Activated CD8-positive, alpha-beta memory T cell treated with anti-CD3 and anti-CD28 coated beads, Interleukin-2, amount 10 ng/mL, durations not matched to agents 7 days and 5 days (primary cell): ENCODE results near the gene RAPGEF3. TPM values are rescaled to one million over a fixed set of nuclear protein-coding genes. Genes with fewer than 3 reads are reported as not detected.

Source experiments
- ATAC-seq: fragments of 150-1000 bp; cut with Tn5 transposase; one replicate; pipeline ENCODE4 v1.10.0; 2021; ENCODE audit warnings: moderate library complexity
- CTCF ChIA-PET: fragments of 350-600 bp; sonication (Branson Sonifier 250); formaldehyde crosslinking; loops from one replicate; lab custom pipeline; 2021; ENCODE audit warnings: antibody characterized with exemption; lab: Charles Lee
- DNase-seq: peaks from one replicate; pipeline ENCODE4 v3.0.0-alpha.2; 2020
- H3K27ac Mint-ChIP-seq: one replicate; pipeline ENCODE4 v1.8.0; 2021; ENCODE audit warnings: mild to moderate bottlenecking, mixed read lengths
- H3K27me3 Mint-ChIP-seq: one replicate; pipeline ENCODE4 v1.8.0; 2021; ENCODE audit warnings: mixed read lengths
- H3K36me3 Mint-ChIP-seq: one replicate; pipeline ENCODE4 v1.8.0; 2021; ENCODE audit warnings: mild to moderate bottlenecking, mixed read lengths
- H3K4me1 Mint-ChIP-seq: one replicate; pipeline ENCODE4 v1.8.0; 2021; ENCODE audit warnings: mixed read lengths
- H3K4me3 Mint-ChIP-seq: one replicate; pipeline ENCODE4 v1.8.0; 2021; ENCODE audit warnings: mild to moderate bottlenecking, moderate library complexity, mixed read lengths
- H3K9me3 Mint-ChIP-seq: one replicate; pipeline ENCODE4 v1.8.0; 2022; ENCODE audit warnings: low read depth, mixed read lengths
- total RNA-seq, 2 experiments: library from RNA; stranded (reverse); gene quantifications; one replicate each; pipeline ENCODE4 v1.2.3, GENCODE V29; 2021

Gene RAPGEF3
- total RNA-seq, 2 experiments from 2014 or later, result 1.5 to 1.9 TPM

DNA sequence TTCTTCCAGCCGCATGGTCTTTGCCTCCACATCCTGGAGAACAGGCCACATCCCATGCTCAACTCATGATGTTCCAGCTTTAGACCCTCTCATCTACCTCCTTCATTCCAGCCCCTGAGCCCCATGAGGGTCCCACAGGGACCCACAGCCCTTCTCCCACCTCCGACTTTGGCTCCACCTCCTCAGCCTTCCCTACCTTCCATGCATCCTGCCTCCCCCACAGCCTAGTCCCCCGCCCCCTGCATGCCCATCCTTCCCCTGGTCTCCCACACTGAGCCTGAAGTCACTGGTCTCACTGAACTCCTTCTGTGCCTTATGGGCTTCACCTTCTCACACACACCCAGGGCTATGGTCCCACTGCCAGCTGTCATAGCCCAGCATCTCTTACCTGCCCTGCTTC lies 9.8 kb downstream of the RAPGEF3 start:
- Mint-ChIP-seq H3K27me3 (peaks cover 23% of the 10 kb centered on the region), H3K4me1 (peaks cover 1% of the 10 kb centered on the region), H3K9me3 (no peaks in the 10 kb centered on the region), H3K27ac (no peak overlapping the region), H3K4me3 (no peak overlapping the region), H3K36me3 (no peaks in the 10 kb centered on the region)
- no peak for ATAC-seq
- no peak for DNase-seq
- CTCF ChIA-PET, result interaction anchor here (1.4 to 26.5 kb wide), 4 partner anchors 9 to 90 kb away, joined by 4 to 954 read pairs (median 158); partner anchors contain the start of genes RAPGEF3 and SLC48A1

DNA sequence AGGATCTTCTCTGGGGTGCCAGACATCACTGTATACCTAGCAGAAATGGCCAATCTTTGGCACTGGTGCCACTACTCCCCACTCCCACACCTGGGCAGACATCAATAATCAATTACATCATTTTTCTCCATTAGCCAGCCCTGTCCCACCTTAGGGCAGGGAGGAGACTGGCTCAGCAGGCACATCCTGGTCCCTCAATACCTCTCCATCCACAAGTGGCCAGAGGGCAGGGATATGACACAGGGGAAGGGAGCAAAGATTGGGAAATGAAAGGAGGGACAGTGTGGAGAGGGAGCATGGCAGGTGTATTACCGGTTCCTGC lies 10.2 kb downstream of the RAPGEF3 start:
- DNase-seq, result no peak
- H3K27ac Mint-ChIP-seq, result no peak overlapping the region

DNA sequence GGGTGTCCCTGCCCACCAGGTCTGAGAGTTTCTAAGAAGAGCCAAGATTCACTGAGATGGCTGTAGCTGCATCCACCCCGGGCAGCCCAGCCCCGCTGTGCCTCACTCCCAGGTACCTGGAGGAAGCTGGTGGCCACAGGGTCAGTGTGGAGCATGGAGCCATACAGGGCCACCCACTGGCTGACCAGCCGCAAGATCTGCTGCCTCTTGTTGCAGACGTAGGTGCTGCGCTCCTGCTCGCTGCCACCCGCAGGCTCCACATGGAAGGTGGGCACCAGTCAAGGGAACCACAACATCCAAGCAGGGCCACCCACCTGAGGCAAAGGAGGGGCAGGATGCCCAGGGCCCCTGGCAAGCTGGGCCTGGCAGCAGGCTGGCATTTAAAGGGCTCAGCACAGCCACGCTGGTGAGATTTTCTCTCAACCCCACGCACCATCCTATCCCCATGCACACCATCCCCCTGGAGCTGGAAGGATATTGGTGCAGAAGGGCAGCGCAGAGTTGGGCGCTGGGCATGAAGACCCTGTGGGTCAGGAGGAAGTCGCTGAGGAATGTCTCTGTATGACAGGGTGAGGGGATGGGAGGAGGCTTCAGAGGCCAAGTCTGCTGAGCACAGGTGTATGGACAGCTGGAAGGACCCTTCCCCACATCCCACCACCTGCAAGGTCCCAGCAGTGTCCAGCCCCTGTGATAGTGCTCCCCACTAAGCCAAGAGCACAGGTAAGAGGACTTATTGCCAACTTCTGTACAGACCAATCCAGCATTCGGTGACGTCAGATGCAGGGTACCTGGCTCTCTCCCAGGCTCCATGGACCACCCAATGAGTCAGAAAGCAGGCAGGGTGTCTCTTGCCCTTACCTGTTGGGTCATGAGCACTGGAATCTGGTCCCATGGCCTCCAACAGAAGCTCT lies 10.8 kb downstream of the RAPGEF3 start:
- Mint-ChIP-seq H3K27me3 (peaks cover 26% of the 10 kb centered on the region), H3K9me3 (no peaks in the 10 kb centered on the region), H3K4me3 (no peak overlapping the region), H3K36me3 (no peaks in the 10 kb centered on the region), H3K4me1 (no peaks in the 10 kb centered on the region), H3K27ac (no peak overlapping the region)
- DNase-seq, result no peak
- no peak for ATAC-seq
- CTCF ChIA-PET, result interaction anchor here (1.5 to 26.5 kb wide), 5 partner anchors 10 to 90 kb away, joined by 5 to 954 read pairs (median 8); partner anchors contain the start of genes RAPGEF3 and SLC48A1

More for the DNA sequence above, 10.2 kb downstream of the RAPGEF3 start:
- ATAC-seq, result no peak
- Mint-ChIP-seq H3K4me3 (no peak overlapping the region), H3K27me3 (peaks cover 26% of the 10 kb centered on the region), H3K4me1 (no peaks in the 10 kb centered on the region), H3K36me3 (no peaks in the 10 kb centered on the region), H3K9me3 (no peaks in the 10 kb centered on the region)
- CTCF ChIA-PET, result interaction anchor here (2.8 to 26.5 kb wide), 3 partner anchors 9 to 90 kb away, joined by 8 to 954 read pairs (median 309); partner anchors contain the start of genes RAPGEF3 and SLC48A1

DNA sequence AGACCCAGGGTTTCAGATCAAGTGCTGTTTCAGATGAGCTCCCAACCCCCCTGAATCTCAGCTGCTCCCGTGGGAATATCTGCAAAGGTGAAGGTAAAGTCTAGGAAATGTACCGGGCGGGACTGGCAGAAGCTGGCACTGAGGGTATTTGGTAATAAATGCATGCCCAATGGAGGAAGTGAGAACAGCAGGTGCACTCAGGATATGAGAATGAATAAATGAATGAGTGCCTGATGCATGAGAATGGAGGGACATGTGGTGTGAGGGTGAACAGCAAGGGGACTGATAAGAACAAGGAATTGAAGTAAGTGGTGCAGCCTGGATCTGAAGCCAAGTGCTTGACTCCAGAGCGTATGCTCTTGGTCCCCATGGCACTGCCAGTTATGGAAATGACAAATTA lies 11.6 kb downstream of the RAPGEF3 start:
- Mint-ChIP-seq H3K9me3 (no peaks in the 10 kb centered on the region), H3K27ac (no peak overlapping the region), H3K4me1 (peaks cover 5% of the 10 kb centered on the region), H3K4me3 (no peak overlapping the region), H3K27me3 (peaks cover 26% of the 10 kb centered on the region), H3K36me3 (no peaks in the 10 kb centered on the region)
- CTCF ChIA-PET, result interaction anchor here (1.5 to 26.5 kb wide), 5 partner anchors 11 to 91 kb away, joined by 5 to 954 read pairs (median 8); partner anchors contain the start of genes RAPGEF3 and SLC48A1
- DNase-seq (no peak), ATAC-seq (no peak)

DNA sequence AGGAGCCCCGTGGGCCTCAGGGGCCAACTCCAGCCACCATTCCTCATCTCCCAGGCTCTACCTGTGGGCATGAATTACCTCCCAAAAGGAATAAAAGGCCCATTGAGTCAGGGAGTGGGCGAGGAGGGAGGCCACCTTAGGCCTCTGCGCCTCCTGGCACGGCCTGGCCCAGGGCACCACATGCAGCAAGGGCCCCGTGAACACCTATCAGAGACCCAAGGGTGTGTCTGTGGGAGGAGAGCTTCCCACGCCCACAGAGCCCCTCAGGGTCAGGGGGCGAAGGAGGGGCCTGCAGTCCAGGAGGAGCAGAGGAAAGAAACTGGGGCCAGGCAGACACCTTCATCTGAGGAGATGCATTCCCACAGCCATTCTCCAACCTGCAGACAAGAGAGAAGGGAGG lies 12.2 kb downstream of the RAPGEF3 start:
- DNase-seq (no peak), ATAC-seq (no peak)
- no peaks in the 10 kb centered on the region for H3K9me3 Mint-ChIP-seq
- H3K27me3 Mint-ChIP-seq, result peaks cover 26% of the 10 kb centered on the region
- H3K36me3 Mint-ChIP-seq, result no peaks in the 10 kb centered on the region
- CTCF ChIA-PET, result interaction anchor here (1.5 to 26.5 kb wide), 5 partner anchors 11 to 92 kb away, joined by 5 to 954 read pairs (median 8); partner anchors contain the start of genes RAPGEF3 and SLC48A1
- H3K4me3 Mint-ChIP-seq, result no peak overlapping the region
- peaks cover 10% of the 10 kb centered on the region for H3K4me1 Mint-ChIP-seq
- no peak overlapping the region for H3K27ac Mint-ChIP-seq

DNA sequence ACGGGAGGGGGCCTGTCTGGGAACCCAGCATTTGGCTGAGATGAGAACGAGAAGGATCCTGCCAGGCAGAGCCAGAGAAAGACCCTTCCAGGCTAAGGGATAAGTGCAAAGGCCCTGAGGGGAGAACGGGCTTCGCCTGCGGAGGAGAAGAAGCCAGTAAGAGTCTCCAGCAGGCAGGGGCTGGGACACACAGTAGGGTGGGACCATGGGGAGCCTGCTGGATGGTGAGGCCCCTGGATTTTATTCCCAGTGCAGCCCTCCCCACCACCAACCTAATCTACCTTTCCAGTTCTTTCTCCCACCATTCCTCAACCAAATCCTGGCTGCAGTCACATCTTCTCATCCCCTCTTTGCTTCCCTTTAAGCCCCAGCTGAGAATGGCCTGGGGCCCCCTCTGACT lies 12.6 kb downstream of the RAPGEF3 start:
- no peak overlapping the region for H3K27ac Mint-ChIP-seq
- H3K4me3 Mint-ChIP-seq, result no peak overlapping the region

DNA sequence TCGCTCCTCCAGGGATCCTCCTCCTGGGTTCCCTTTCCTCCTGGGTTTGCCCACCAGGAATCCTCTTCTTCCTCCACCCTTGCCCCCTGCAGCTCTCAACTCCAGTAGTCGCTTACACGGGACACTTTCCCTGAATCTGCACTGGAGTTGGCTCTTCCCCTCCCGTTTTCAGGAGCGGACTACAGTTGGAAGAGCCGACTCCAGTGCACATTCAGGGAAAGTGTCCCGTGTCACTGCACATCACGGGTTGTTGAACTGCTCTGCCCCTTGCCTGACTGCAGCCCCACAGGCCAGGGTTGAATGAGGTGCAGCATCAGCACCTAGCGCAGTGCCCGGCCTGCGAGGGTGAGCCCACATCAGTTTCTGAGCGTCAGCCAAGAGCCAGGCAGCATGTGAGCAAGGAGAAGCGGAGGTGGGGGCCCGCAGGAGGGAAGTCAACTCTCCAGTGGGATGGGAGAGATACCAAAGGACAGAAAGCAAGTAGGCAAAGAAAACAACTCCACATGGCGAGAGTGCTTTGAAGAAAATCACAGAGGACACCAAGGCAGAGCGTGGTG lies 13.1 kb downstream of the RAPGEF3 start:
- peaks cover 14% of the 10 kb centered on the region for H3K4me1 Mint-ChIP-seq
- no peaks in the 10 kb centered on the region for H3K9me3 Mint-ChIP-seq
- peaks cover 26% of the 10 kb centered on the region for H3K27me3 Mint-ChIP-seq
- no peak overlapping the region for H3K4me3 Mint-ChIP-seq
- H3K27ac Mint-ChIP-seq, result no peak overlapping the region
- CTCF ChIA-PET, result interaction anchor here (2.1 to 26.5 kb wide), 5 partner anchors 12 to 92 kb away, joined by 7 to 954 read pairs (median 341); partner anchors contain the start of genes ENDOU, RAPGEF3 and SLC48A1
- ATAC-seq, result no peak
- DNase-seq, result no peak
- H3K36me3 Mint-ChIP-seq, result no peaks in the 10 kb centered on the region

More for the DNA sequence above, 12.6 kb downstream of the RAPGEF3 start:
- Mint-ChIP-seq H3K9me3 (no peaks in the 10 kb centered on the region), H3K36me3 (no peaks in the 10 kb centered on the region), H3K27me3 (peaks cover 26% of the 10 kb centered on the region), H3K4me1 (peaks cover 14% of the 10 kb centered on the region)
- ATAC-seq (no peak), DNase-seq (no peak)
- CTCF ChIA-PET, result interaction anchor here (1.8 to 26.5 kb wide), 5 partner anchors 12 to 92 kb away, joined by 8 to 954 read pairs (median 309); partner anchors contain the start of genes RAPGEF3 and SLC48A1

DNA sequence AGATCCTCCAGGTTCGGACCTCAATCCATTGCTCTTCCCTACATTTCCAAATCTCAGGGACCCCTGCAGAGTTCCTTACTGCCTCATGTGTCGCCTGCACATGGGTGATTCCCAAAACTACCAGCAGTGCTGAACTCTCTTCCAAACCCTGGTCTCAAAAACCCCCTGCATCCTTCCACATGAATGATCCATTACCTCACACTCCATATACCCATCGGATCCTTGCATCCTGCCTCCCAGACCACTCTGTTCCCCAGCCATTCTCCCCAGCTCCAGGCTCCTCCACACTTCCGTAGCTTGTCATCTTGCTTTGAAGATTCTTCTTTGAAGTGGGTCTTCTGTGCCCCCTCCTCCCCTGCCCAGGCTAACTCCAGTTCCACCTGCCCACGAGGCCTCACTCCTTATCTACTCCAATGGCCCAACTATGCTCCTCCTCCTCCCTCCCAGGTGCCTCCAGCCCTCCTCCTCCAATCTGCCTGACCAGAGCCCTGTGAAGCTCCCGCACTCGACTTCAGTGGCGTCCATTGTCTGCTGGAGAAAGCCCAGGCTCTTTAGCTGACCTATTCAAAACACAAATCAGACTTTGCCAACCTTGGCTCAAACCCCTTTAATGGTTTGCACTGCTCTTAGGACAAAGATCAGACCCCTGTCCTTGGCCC lies 13.8 kb downstream of the RAPGEF3 start:
- Mint-ChIP-seq H3K27ac (no peak overlapping the region), H3K4me3 (no peak overlapping the region), H3K27me3 (peaks cover 26% of the 10 kb centered on the region), H3K9me3 (no peaks in the 10 kb centered on the region), H3K4me1 (peaks cover 14% of the 10 kb centered on the region), H3K36me3 (no peaks in the 10 kb centered on the region)
- CTCF ChIA-PET, result interaction anchor here (0.7 to 26.5 kb wide), 21 partner anchors 9 to 205 kb away, joined by 3 to 954 read pairs (median 5); partner anchors contain the start of genes ENDOU, RAPGEF3 and SLC48A1
- no peak for DNase-seq
- no peak for ATAC-seq

DNA sequence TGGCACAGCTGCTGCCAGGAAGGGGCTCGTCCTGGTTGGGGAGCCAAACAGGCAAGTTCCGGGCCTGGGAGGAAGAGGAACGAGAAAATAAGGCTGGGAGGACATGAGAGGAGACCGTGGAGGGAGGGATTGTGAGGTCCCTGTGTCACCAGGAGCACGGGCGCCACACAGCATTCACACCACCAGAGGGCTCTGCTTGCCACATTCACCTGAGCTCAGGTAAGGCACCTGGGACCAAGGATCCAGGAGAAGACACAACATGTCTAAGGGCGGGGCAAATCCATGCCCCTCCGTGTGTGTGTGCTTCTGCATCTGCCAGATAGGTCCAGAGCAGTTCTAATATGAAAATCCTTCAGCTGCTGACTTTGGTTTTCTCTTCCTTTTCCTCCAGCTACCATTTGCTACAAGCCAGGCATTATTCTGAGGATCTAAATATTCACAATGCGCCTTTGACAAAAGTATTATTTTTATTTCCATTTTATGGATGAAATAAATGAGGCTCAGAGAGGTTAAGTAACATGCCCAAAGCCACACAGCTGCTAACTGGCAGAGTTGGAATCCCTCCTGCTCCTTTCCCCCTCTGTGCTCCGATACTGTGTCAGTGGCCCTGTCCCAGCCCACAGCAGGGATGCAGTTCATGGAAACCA lies 14.6 kb downstream of the RAPGEF3 start:
- Mint-ChIP-seq H3K4me3 (no peak overlapping the region), H3K27ac (no peak overlapping the region)

DNA sequence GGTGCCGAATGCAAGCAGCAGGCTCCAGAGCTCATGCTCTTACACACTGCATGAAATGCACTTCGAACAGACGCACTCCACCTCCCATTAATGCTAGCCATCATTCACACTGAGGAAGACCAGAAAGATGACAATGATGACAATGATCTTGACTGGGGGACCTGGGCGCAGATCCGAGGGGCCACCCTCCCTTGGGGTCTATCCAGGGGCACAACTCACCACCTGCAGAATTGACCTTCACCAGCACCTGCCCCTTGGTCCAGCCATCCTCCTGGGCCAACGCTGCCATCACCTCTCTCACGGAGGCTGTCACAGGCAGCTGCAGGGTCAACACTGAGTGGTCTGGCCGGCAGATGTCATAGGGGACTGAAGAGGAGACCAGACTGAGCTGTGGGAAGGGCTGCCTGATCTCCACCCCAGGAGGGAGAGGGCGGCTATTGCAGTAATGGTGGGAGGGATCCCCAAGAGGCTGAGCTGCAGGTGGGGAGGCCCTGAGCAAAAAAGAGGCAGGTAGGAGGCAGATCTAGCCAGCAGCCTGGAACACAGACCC lies 15.3 kb downstream of the RAPGEF3 start:
- H3K4me1 Mint-ChIP-seq, result peaks cover 14% of the 10 kb centered on the region
- H3K27me3 Mint-ChIP-seq, result peaks cover 26% of the 10 kb centered on the region
- H3K4me3 Mint-ChIP-seq, result no peak overlapping the region
- DNase-seq, result no peak
- H3K27ac Mint-ChIP-seq, result no peak overlapping the region
- CTCF ChIA-PET, result interaction anchor here (0.7 to 26.5 kb wide), 32 partner anchors 14 to 414 kb away, joined by 3 to 954 read pairs (median 8); partner anchors contain the start of genes ASB8, ENDOU, HDAC7 and RAPGEF3
- no peaks in the 10 kb centered on the region for H3K36me3 Mint-ChIP-seq
- no peak for ATAC-seq
- H3K9me3 Mint-ChIP-seq, result no peaks in the 10 kb centered on the region

More for the DNA sequence above, 14.6 kb downstream of the RAPGEF3 start:
- no peaks in the 10 kb centered on the region for H3K36me3 Mint-ChIP-seq
- DNase-seq (peak; percentile 62), ATAC-seq (no peak)
- no peaks in the 10 kb centered on the region for H3K9me3 Mint-ChIP-seq
- CTCF ChIA-PET, result interaction anchor here (0.7 to 26.5 kb wide), 27 partner anchors 8 to 205 kb away, joined by 3 to 954 read pairs (median 4); partner anchors contain the start of genes ENDOU, RAPGEF3 and SLC48A1
- H3K27me3 Mint-ChIP-seq, result peaks cover 26% of the 10 kb centered on the region
- peaks cover 14% of the 10 kb centered on the region for H3K4me1 Mint-ChIP-seq

DNA sequence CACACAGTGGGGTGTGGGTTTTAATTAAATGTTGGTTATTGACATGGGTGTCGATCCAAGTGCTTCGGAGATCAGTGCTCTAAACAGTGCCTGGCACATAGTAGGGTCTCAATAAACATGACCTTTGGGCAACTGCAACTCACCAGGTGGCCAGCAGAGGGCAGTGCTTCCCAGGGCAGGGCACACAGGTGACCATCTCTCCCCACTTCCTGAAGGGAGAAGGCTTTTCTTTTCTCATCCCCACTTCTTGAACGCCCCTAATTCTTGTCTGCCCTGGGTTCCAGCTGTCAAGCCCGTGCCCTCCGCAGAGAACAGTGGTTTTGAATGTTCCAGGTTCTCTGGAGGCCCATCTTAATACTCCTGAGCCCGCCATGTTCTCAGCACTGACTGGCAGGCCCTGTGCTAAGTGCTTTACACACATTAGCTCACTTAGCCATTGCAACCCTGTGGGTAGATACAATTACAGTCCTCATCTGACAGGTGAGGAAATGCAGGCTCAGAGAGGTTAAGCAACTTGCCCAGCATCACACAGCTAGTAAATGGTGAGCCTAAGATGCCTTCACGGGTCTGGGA lies 16.3 kb downstream of the RAPGEF3 start:
- peak; percentile 69 for ATAC-seq

More for the DNA sequence above, 16.3 kb downstream of the RAPGEF3 start:
- Mint-ChIP-seq H3K27ac (peak overlapping the region; percentile 35), H3K4me3 (no peak overlapping the region), H3K27me3 (peaks cover 26% of the 10 kb centered on the region), H3K9me3 (no peaks in the 10 kb centered on the region), H3K36me3 (no peaks in the 10 kb centered on the region), H3K4me1 (peaks cover 14% of the 10 kb centered on the region)
- CTCF ChIA-PET, result interaction anchor here (0.6 to 26.5 kb wide), 43 partner anchors 15 to 492 kb away, joined by 3 to 954 read pairs (median 5); partner anchors contain the start of genes ASB8, ENDOU, HDAC7 and RAPGEF3
- DNase-seq, result peak; percentile 85
